Astrocyte (in vitro differentiated cells and primary cell): ENCODE data around the gene PRKCH.

Source experiments
- EZH2 ChIP-seq: IDR thresholded peaks from 2 replicates; pipeline ENCODE4 v1.6.1; 2012; ENCODE audit warnings: mild to moderate bottlenecking, low read length, inconsistent platforms; ENCODE audit not compliant: insufficient read depth
- TF ChIP-seq, protein P1 (sequence below): IDR thresholded peaks from 2 replicates; pipeline ENCODE4 v1.5.1; 2011; ENCODE audit warnings: low read depth, mild to moderate bottlenecking, inconsistent platforms, low read length, moderate library complexity; ENCODE audit not compliant: insufficient read depth

- TF ChIP-seq, protein P1, sequence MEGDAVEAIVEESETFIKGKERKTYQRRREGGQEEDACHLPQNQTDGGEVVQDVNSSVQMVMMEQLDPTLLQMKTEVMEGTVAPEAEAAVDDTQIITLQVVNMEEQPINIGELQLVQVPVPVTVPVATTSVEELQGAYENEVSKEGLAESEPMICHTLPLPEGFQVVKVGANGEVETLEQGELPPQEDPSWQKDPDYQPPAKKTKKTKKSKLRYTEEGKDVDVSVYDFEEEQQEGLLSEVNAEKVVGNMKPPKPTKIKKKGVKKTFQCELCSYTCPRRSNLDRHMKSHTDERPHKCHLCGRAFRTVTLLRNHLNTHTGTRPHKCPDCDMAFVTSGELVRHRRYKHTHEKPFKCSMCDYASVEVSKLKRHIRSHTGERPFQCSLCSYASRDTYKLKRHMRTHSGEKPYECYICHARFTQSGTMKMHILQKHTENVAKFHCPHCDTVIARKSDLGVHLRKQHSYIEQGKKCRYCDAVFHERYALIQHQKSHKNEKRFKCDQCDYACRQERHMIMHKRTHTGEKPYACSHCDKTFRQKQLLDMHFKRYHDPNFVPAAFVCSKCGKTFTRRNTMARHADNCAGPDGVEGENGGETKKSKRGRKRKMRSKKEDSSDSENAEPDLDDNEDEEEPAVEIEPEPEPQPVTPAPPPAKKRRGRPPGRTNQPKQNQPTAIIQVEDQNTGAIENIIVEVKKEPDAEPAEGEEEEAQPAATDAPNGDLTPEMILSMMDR, result no peak
- TF ChIP-seq EZH2, result no peak
These were observed 146.9 kb downstream of the PRKCH start for GRCh38 chr14:61468063-61468825.
